PC-3 (cell line): Measurements from ENCODE around the gene DIS3L2. TPM values are rescaled to one million over a fixed set of nuclear protein-coding genes. Genes with fewer than 3 reads are reported as not detected.

ENCODE experiments used
- ATAC-seq: fragments of 200-7000 bp; cut with Tn5 transposase; 2 replicates; pipeline ENCODE4 v1.9.1; 2020; ENCODE audit warnings: mild to moderate bottlenecking, moderate library complexity
- BruUV-seq: library from RNA; stranded (reverse); fragments of 400-500 nt; replicated peaks from 2 replicates; lab custom pipeline; 2021; lab: Mats Ljungman, UMichigan
- CTCF ChIA-PET: fragments of 300-600 bp; sonication (Branson Sonifier 250); formaldehyde crosslinking; loops from one replicate; lab custom pipeline; 2022; ENCODE audit warnings: antibody characterized with exemption; lab: Charles Lee
- POLR2A ChIA-PET: fragments of 300-600 bp; sonication (Branson Sonifier 250); formaldehyde crosslinking; loops from one replicate; lab custom pipeline; 2022; ENCODE audit warnings: antibody characterized with exemption; ENCODE audit not compliant: unreplicated experiment; lab: Charles Lee
- DNase-seq: peaks from one replicate; pipeline ENCODE4 v3.0.0-alpha.2; 2015
- H2AFZ ChIP-seq: fragments of 300-600 bp; sonication (generic); 2 replicates; pipeline ENCODE4 v1.6.0; 2016; ENCODE audit warnings: antibody characterized with exemption, low read length
- H3F3A ChIP-seq: fragments of 300-600 bp; sonication (generic); one replicate; pipeline ENCODE4 v1.6.0; 2017; ENCODE audit warnings: antibody characterized with exemption, low read length, control low read depth, mild to moderate bottlenecking; ENCODE audit not compliant: unreplicated experiment
- H3K27ac ChIP-seq: fragments of 300-600 bp; sonication (generic); 2 replicates; pipeline ENCODE4 v1.5.1; 2016; ENCODE audit warnings: mild to moderate bottlenecking, low read length
- H3K27me3 ChIP-seq: fragments of 300-600 bp; sonication (generic); 2 replicates; pipeline ENCODE4 v1.6.1; 2016; ENCODE audit warnings: low read length, mixed read lengths
- H3K36me3 ChIP-seq: fragments of 300-600 bp; sonication (generic); 2 replicates; pipeline ENCODE4 v1.6.1; 2016; ENCODE audit warnings: low read depth, mixed run types, low read length, mixed read lengths
- H3K4me1 ChIP-seq: fragments of 300-600 bp; sonication (generic); 2 replicates; pipeline ENCODE4 v1.5.1; 2016; ENCODE audit warnings: low read length; ENCODE audit not compliant: insufficient read depth
- H3K4me2 ChIP-seq: fragments of 300-600 bp; sonication (generic); 2 replicates; pipeline ENCODE4 v1.6.0; 2016; ENCODE audit warnings: low read length
- H3K4me3 ChIP-seq: fragments of 300-600 bp; sonication (generic); 2 replicates; pipeline ENCODE4 v1.5.1; 2016; ENCODE audit warnings: mild to moderate bottlenecking, low read length, mixed read lengths
- H3K79me2 ChIP-seq: fragments of 300-600 bp; sonication (generic); 2 replicates; pipeline ENCODE4 v1.6.1; 2017; ENCODE audit warnings: low read length, mixed read lengths
- H3K9ac ChIP-seq: fragments of 300-600 bp; sonication (generic); 2 replicates; pipeline ENCODE4 v1.6.0; 2016; ENCODE audit warnings: mild to moderate bottlenecking, low read length
- H3K9me2 ChIP-seq: fragments of 300-600 bp; sonication (generic); replicated peaks from 2 replicates; pipeline ENCODE4 v1.6.1; 2016; ENCODE audit warnings: mixed run types, low read length, mixed read lengths
- H3K9me3 ChIP-seq: fragments of 300-600 bp; sonication (generic); 2 replicates; pipeline ENCODE4 v1.6.1; 2016; ENCODE audit warnings: low read length, mixed read lengths
- H4K20me1 ChIP-seq: fragments of 300-600 bp; sonication (generic); 2 replicates; pipeline ENCODE4 v1.6.1; 2016; ENCODE audit warnings: low read length, mixed read lengths
- EZH2 ChIP-seq: fragments of 300-600 bp; sonication (generic); IDR thresholded peaks from one replicate; pipeline ENCODE4 v1.6.1; 2017; ENCODE audit warnings: antibody characterized with exemption, mild to moderate bottlenecking, low read length; ENCODE audit not compliant: unreplicated experiment
- EZH2phosphoT487 ChIP-seq: fragments of 300-600 bp; sonication (generic); IDR thresholded peaks from 2 replicates; pipeline ENCODE4 v1.6.1; 2018; ENCODE audit warnings: mild to moderate bottlenecking, antibody characterized with exemption, low read length, borderline replicate concordance
- intact Hi-C: fragments of 100-400 bp; cut with micrococcal nuclease; formaldehyde crosslinking; loops from 2 replicates; pipeline ENCODE4 v1.9.0; 2023
- total RNA-seq: library from RNA; depleted of rRNA; stranded (reverse); fragments of >200 nt; gene quantifications from 2 replicates; pipeline ENCODE4 v1.2.3, GENCODE V29; 2014
- TF ChIP-seq, protein P1 (sequence below): fragments of 300-600 bp; sonication (generic); conservative IDR thresholded peaks from 2 replicates; pipeline ENCODE4 v1.5.1; 2017; ENCODE audit warnings: antibody characterized with exemption, low read depth, mild to moderate bottlenecking, low read length

DIS3L2 gene
- total RNA-seq, 1 experiment from 2014 or later, result 22.8 TPM

DNA sequence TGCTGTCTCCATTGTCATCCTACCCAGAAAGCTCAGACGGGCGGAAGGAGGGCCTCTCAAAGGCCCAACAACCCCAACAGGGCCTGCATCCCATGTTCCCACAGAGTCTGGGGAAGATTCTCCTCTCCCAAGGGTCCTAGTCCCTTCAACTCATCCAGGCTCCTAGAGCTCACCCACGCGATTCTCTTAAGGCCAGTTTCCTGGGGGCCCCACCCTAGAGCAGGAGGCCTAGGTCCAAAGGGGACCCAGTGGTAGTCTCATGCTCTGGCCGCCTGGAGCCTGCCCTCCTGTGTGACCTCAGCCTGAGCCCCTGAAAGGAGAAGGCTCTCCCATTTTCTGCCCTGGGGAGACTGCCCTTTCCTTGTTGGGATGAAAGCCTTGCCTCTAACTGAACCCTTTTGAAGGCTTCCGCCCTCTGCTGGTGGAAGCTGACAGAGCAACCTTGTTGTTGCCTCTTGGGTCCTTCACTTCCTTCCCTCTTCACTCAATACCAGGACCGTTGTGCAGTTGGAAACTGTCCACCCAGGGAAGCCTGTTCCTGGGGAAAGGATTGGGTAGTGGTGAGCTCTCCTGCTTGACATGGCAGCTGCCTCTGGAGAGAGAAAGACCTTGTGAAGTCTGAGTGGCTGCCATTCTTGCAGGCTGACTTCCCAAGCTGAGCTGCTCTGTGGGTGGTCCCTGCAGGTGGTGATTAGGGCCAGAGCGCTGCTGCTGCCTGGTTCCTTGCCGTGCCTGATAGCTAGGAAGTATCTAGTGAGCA lies 331.1 kb downstream of the DIS3L2 start:
- TF ChIP-seq EZH2phosphoT487, result no peak
- TF ChIP-seq EZH2, result no peak
- TF ChIP-seq, protein P1, sequence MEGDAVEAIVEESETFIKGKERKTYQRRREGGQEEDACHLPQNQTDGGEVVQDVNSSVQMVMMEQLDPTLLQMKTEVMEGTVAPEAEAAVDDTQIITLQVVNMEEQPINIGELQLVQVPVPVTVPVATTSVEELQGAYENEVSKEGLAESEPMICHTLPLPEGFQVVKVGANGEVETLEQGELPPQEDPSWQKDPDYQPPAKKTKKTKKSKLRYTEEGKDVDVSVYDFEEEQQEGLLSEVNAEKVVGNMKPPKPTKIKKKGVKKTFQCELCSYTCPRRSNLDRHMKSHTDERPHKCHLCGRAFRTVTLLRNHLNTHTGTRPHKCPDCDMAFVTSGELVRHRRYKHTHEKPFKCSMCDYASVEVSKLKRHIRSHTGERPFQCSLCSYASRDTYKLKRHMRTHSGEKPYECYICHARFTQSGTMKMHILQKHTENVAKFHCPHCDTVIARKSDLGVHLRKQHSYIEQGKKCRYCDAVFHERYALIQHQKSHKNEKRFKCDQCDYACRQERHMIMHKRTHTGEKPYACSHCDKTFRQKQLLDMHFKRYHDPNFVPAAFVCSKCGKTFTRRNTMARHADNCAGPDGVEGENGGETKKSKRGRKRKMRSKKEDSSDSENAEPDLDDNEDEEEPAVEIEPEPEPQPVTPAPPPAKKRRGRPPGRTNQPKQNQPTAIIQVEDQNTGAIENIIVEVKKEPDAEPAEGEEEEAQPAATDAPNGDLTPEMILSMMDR, result peak; percentile 83
- H3K27me3 ChIP-seq, result no peaks in the 10 kb centered on the region
- H3K9ac ChIP-seq, result no peak overlapping the region
- H3K79me2 ChIP-seq, result no peaks in the 10 kb centered on the region
- ATAC-seq (peak; percentile 56), DNase-seq (peak; percentile 68)
- no peaks in the 10 kb centered on the region for H3K36me3 ChIP-seq
- H3K9me2 ChIP-seq, result no peaks in the 10 kb centered on the region
- H2AFZ ChIP-seq, result no peak overlapping the region
- H3K27ac ChIP-seq, result no peak overlapping the region
- no peak overlapping the region for H3K4me3 ChIP-seq
- H3K4me1 ChIP-seq, result no peaks in the 10 kb centered on the region
- ChIA-PET CTCF (interaction anchor here (0.6 kb wide), 2 partner anchors 22 to 107 kb away, joined by 3 read pairs; no protein-coding TSS in a partner anchor), POLR2A (no interaction called here)
- no peaks in the 10 kb centered on the region for H3K9me3 ChIP-seq
- H4K20me1 ChIP-seq, result no peaks in the 10 kb centered on the region
- no TSS peak for BruUV-seq
- H3K4me2 ChIP-seq, result no peak overlapping the region
- H3F3A ChIP-seq, result no peaks in the 10 kb centered on the region
- intact Hi-C loops, result no loop called here

- H3K9me2 ChIP-seq, result no peaks in the 10 kb centered on the region
- DNase-seq (no peak), ATAC-seq (no peak)
- H3K4me3 ChIP-seq, result no peak overlapping the region
- no peak overlapping the region for H2AFZ ChIP-seq
- no peak overlapping the region for H3K27ac ChIP-seq
- H4K20me1 ChIP-seq, result no peaks in the 10 kb centered on the region
- H3K79me2 ChIP-seq, result no peaks in the 10 kb centered on the region
- no peak overlapping the region for H3K4me2 ChIP-seq
- H3K4me1 ChIP-seq, result no peaks in the 10 kb centered on the region
- H3K36me3 ChIP-seq, result no peaks in the 10 kb centered on the region
- H3F3A ChIP-seq, result no peaks in the 10 kb centered on the region
- no peaks in the 10 kb centered on the region for H3K27me3 ChIP-seq
- ChIA-PET POLR2A (no interaction called here), CTCF (no interaction called here)
- intact Hi-C loops, result no loop called here
- BruUV-seq, result no TSS peak
- TF ChIP-seq EZH2phosphoT487 (no peak), EZH2 (no peak)
- TF ChIP-seq, protein P1, result no peak
- no peak overlapping the region for H3K9ac ChIP-seq
- no peaks in the 10 kb centered on the region for H3K9me3 ChIP-seq
Measured at GRCh38 chr2:232293191-232293590, 331.7 kb downstream of the DIS3L2 start.

- no peaks in the 10 kb centered on the region for H3K79me2 ChIP-seq
- ATAC-seq (no peak), DNase-seq (peak; percentile 6)
- no peaks in the 10 kb centered on the region for H3K9me2 ChIP-seq
- intact Hi-C loops, result no loop called here
- H3K27ac ChIP-seq, result no peak overlapping the region
- no peak overlapping the region for H2AFZ ChIP-seq
- no peaks in the 10 kb centered on the region for H4K20me1 ChIP-seq
- no peaks in the 10 kb centered on the region for H3K27me3 ChIP-seq
- ChIA-PET POLR2A (no interaction called here), CTCF (no interaction called here)
- H3K9me3 ChIP-seq, result no peaks in the 10 kb centered on the region
- no peaks in the 10 kb centered on the region for H3K36me3 ChIP-seq
- no peak overlapping the region for H3K9ac ChIP-seq
- H3K4me3 ChIP-seq, result no peak overlapping the region
- H3K4me2 ChIP-seq, result no peak overlapping the region
- TF ChIP-seq, protein P1, result no peak
- no peak for TF ChIP-seq EZH2
- TF ChIP-seq EZH2phosphoT487, result no peak
- H3K4me1 ChIP-seq, result peaks cover 9% of the 10 kb centered on the region
- no peaks in the 10 kb centered on the region for H3F3A ChIP-seq
- no TSS peak for BruUV-seq
Measured at GRCh38 chr2:232295971-232296370, 334.5 kb downstream of the DIS3L2 start.
